Mammary epithelial cell (primary cell): ENCODE results near the gene ASIP.

Experiments used
- CTCF ChIP-seq, 2 donors: IDR thresholded peaks in 1 of 2; conservative IDR thresholded peaks in 1 of 2; 2 replicates each; pipeline ENCODE4 v1.5.1; 2011 to 2012; ENCODE audit warnings: inconsistent platforms in 2 of 2, low read length in 2 of 2, mild to moderate bottlenecking in 2 of 2, control low read depth in 1 of 2, low read depth in 1 of 2; ENCODE audit not compliant: insufficient read depth in 1 of 2; ENCODE audit errors: extremely low read depth in 1 of 2
- EZH2 ChIP-seq: IDR thresholded peaks from 2 replicates; pipeline ENCODE4 v1.6.1; 2012; ENCODE audit warnings: low read length, inconsistent platforms, borderline replicate concordance

DNA sequence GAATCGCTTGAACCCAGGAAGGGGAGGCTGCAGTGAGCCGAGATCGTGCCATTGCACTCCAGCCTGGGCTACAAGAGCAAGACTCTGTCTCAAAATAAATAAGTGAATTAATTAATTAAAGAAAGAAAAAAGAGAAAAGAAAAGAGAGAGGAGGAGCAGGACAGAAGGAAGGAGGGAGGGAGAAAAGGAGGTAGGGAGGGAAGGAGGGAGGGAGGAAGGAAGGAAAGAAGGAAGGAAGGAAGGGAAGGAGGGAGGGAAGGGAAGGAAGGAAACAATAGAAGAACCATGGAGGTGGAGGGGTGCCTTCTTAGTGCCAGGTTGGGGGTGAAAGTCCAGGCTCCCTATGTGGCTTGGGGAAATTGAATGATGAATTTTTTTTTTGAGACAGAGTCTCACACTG is 68.5 kb downstream of the ASIP start:
- no peak for TF ChIP-seq CTCF (conservative IDR thresholded peaks at IDR 0.05 in 1 of 2, IDR thresholded peaks at IDR 0.05 in 1 of 2; ENCODE audit: extremely low read depth in 1 of 2, insufficient read depth in 1 of 2, low read depth in 1 of 2, low read length in 2 of 2)
- TF ChIP-seq EZH2: no peak
